Astrocyte of the cerebellum (primary cell): ENCODE measurements around the gene SLC66A3.

Experiments used
- DNase-seq: peaks from one replicate; pipeline ENCODE4 v3.0.0-alpha.2; 2011; ENCODE audit warnings: low read depth
- H3K4me3 ChIP-seq: 2 replicates; pipeline ENCODE4 v1.5.1; 2011; ENCODE audit warnings: mild to moderate bottlenecking, low read depth, low read length, moderate library complexity
- CTCF ChIP-seq: IDR thresholded peaks from 2 replicates; pipeline ENCODE4 v1.5.1; 2012; ENCODE audit warnings: low read length, low read depth, moderate library complexity, mild to moderate bottlenecking; ENCODE audit errors: missing control alignments
- in situ Hi-C: cut with HindIII; loops from 2 replicates; pipeline ENCODE4 v1.10.0; 2017; ENCODE audit warnings: low sequenced_read_pairs

Gene SLC66A3

GRCh38 chr2:11128243-11128951 lies 26.9 kb upstream of the SLC66A3 start:
- no peak overlapping the region for H3K4me3 ChIP-seq
- in situ Hi-C loops: loop anchor here (25.0 kb wide), 1 partner anchor 284 kb away; no protein-coding TSS in a partner anchor
- DNase-seq: peak; percentile 24
- TF ChIP-seq CTCF: no peak

GRCh38 chr2:11129598-11130449 lies 25.4 kb upstream of the SLC66A3 start:
- peak; percentile 28 for TF ChIP-seq CTCF
- no peak for DNase-seq

GRCh38 chr2:11131166-11131920 lies 23.9 kb upstream of the SLC66A3 start:
- no peak for DNase-seq
- H3K4me3 ChIP-seq: no peak overlapping the region
- no peak for TF ChIP-seq CTCF
- in situ Hi-C loops: loop anchor here (5.0 to 25.0 kb wide), 3 partner anchors 76 to 309 kb away; no protein-coding TSS in a partner anchor

More at GRCh38 chr2:11129598-11130449, 25.4 kb upstream of the SLC66A3 start:
- in situ Hi-C loops: loop anchor here (5.0 to 25.0 kb wide), 3 partner anchors 77 to 308 kb away; no protein-coding TSS in a partner anchor
- H3K4me3 ChIP-seq: peak overlapping the region; percentile 33

GRCh38 chr2:11132036-11132671 lies 23.1 kb upstream of the SLC66A3 start:
- DNase-seq: no peak
- H3K4me3 ChIP-seq: no peak overlapping the region
- in situ Hi-C loops: loop anchor here (5.0 to 25.0 kb wide), 3 partner anchors 75 to 310 kb away; no protein-coding TSS in a partner anchor
- TF ChIP-seq CTCF: no peak

GRCh38 chr2:11133238-11133935 lies 21.9 kb upstream of the SLC66A3 start:
- in situ Hi-C loops: loop anchor here (5.0 to 25.0 kb wide), 3 partner anchors 74 to 311 kb away; no protein-coding TSS in a partner anchor
- no peak for DNase-seq
- peak overlapping the region; percentile 43 for H3K4me3 ChIP-seq
- no peak for TF ChIP-seq CTCF
